HEK293 (cell line): Measurements from ENCODE around the gene TRPM2.

Experiments used
- BCL11B ChIP-seq: fragments of 450-650 bp; formaldehyde crosslinking; IDR thresholded peaks from 2 replicates; pipeline ENCODE4 v1.5.1; 2016; ENCODE audit warnings: low read depth, missing biosample characterization, missing genetic modification characterization
- HIC1 ChIP-seq: fragments of 450-650 bp; formaldehyde crosslinking; IDR thresholded peaks from 2 replicates; pipeline ENCODE4 v1.5.1; 2016; ENCODE audit warnings: missing biosample characterization, missing genetic modification characterization
- IKZF3 ChIP-seq: fragments of 450-650 bp; IDR thresholded peaks from 2 replicates; pipeline ENCODE4 v1.5.0; 2018; ENCODE audit warnings: missing biosample characterization, mild to moderate bottlenecking, missing genetic modification characterization, moderate library complexity
- KLF16 ChIP-seq: fragments of 450-650 bp; formaldehyde crosslinking; IDR thresholded peaks from 2 replicates; pipeline ENCODE4 v1.5.1; 2017; ENCODE audit warnings: missing biosample characterization, missing genetic modification characterization
- KLF9 ChIP-seq: fragments of 450-650 bp; formaldehyde crosslinking; IDR thresholded peaks from 2 replicates; pipeline ENCODE4 v1.5.1; 2016; ENCODE audit warnings: missing biosample characterization, missing genetic modification characterization, low read depth
- MZF1 ChIP-seq: fragments of 450-650 bp; formaldehyde crosslinking; IDR thresholded peaks from 2 replicates; pipeline ENCODE4 v1.5.1; 2017; ENCODE audit warnings: missing biosample characterization, missing genetic modification characterization, borderline replicate concordance
- PRDM10 ChIP-seq: fragments of 450-650 bp; formaldehyde crosslinking; IDR thresholded peaks from 2 replicates; pipeline ENCODE4 v1.5.1; 2016; ENCODE audit warnings: missing biosample characterization, missing genetic modification characterization
- REPIN1 ChIP-seq: fragments of 450-650 bp; formaldehyde crosslinking; IDR thresholded peaks from 2 replicates; pipeline ENCODE4 v1.5.1; 2017; ENCODE audit warnings: missing biosample characterization, missing genetic modification characterization, low read depth
- SALL2 ChIP-seq: fragments of 450-650 bp; formaldehyde crosslinking; IDR thresholded peaks from 2 replicates; pipeline ENCODE4 v1.5.0; 2017; ENCODE audit warnings: missing biosample characterization, mild to moderate bottlenecking, missing genetic modification characterization, borderline replicate concordance
- SETDB1 ChIP-seq: IDR thresholded peaks from one replicate; pipeline ENCODE4 v1.6.1; 2017; ENCODE audit warnings: mild to moderate bottlenecking, low read length, moderate library complexity, mixed read lengths; ENCODE audit not compliant: insufficient read length
- ZBTB49 ChIP-seq: fragments of 450-650 bp; formaldehyde crosslinking; IDR thresholded peaks from 2 replicates; pipeline ENCODE4 v1.5.1; 2016; ENCODE audit warnings: missing biosample characterization, missing genetic modification characterization, low read depth
- ZNF140 ChIP-seq: fragments of 450-650 bp; formaldehyde crosslinking; IDR thresholded peaks from 2 replicates; pipeline ENCODE4 v1.5.1; 2016; ENCODE audit warnings: missing biosample characterization, missing genetic modification characterization
- ZNF146 ChIP-seq: fragments of 450-650 bp; formaldehyde crosslinking; IDR thresholded peaks from 2 replicates; pipeline ENCODE4 v1.5.1; 2016; ENCODE audit warnings: missing biosample characterization, missing genetic modification characterization
- ZNF175 ChIP-seq: fragments of 450-650 bp; formaldehyde crosslinking; IDR thresholded peaks from 2 replicates; pipeline ENCODE4 v1.5.1; 2016; ENCODE audit warnings: missing biosample characterization, missing genetic modification characterization
- ZNF223 ChIP-seq: fragments of 450-650 bp; formaldehyde crosslinking; IDR thresholded peaks from 2 replicates; pipeline ENCODE4 v1.5.1; 2016; ENCODE audit warnings: missing biosample characterization, missing genetic modification characterization
- ZNF266 ChIP-seq: fragments of 450-650 bp; formaldehyde crosslinking; IDR thresholded peaks from 2 replicates; pipeline ENCODE4 v1.5.1; 2016; ENCODE audit warnings: missing biosample characterization, missing genetic modification characterization, low read depth
- ZNF335 ChIP-seq: fragments of 450-650 bp; formaldehyde crosslinking; conservative IDR thresholded peaks from 2 replicates; pipeline ENCODE4 v1.5.1; 2016; ENCODE audit warnings: missing biosample characterization, missing genetic modification characterization
- ZNF394 ChIP-seq: fragments of 450-650 bp; formaldehyde crosslinking; IDR thresholded peaks from 2 replicates; pipeline ENCODE4 v1.5.1; 2016; ENCODE audit warnings: missing biosample characterization, missing genetic modification characterization, mild to moderate bottlenecking, moderate library complexity, borderline replicate concordance
- ZNF513 ChIP-seq: fragments of 450-650 bp; IDR thresholded peaks from 2 replicates; pipeline ENCODE4 v1.5.1; 2018; ENCODE audit warnings: missing biosample characterization, missing genetic modification characterization
- ZNF548 ChIP-seq: fragments of 450-650 bp; formaldehyde crosslinking; IDR thresholded peaks from 2 replicates; pipeline ENCODE4 v1.5.1; 2016; ENCODE audit warnings: missing biosample characterization, missing genetic modification characterization
- ZNF645 ChIP-seq: fragments of 450-650 bp; formaldehyde crosslinking; IDR thresholded peaks from 2 replicates; pipeline ENCODE4; 2016; ENCODE audit warnings: missing biosample characterization, missing genetic modification characterization
- ZNF692 ChIP-seq: fragments of 450-650 bp; formaldehyde crosslinking; IDR thresholded peaks from 2 replicates; pipeline ENCODE4 v1.5.1; 2016; ENCODE audit warnings: missing biosample characterization, missing genetic modification characterization
- ZNF707 ChIP-seq: fragments of 450-650 bp; formaldehyde crosslinking; IDR thresholded peaks from 2 replicates; pipeline ENCODE4 v1.5.1; 2016; ENCODE audit warnings: missing biosample characterization, missing genetic modification characterization
- ZNF776 ChIP-seq: fragments of 450-650 bp; formaldehyde crosslinking; IDR thresholded peaks from 2 replicates; pipeline ENCODE4 v1.5.0; 2017; ENCODE audit warnings: missing biosample characterization, missing genetic modification characterization, borderline replicate concordance

Gene TRPM2

GRCh38 chr21:44370027-44370735 lies 16.8 kb downstream of the TRPM2 start (continued):
- TF ChIP-seq PRDM10 (tag by site-specific recombination): peak; percentile 85
- no peak for TF ChIP-seq ZNF776 (tag by site-specific recombination)
- no peak for TF ChIP-seq ZNF175 (tag by site-specific recombination)
- peak; percentile 78; the same call in 1 of the 2 replicates for TF ChIP-seq ZNF394 (tag by site-specific recombination)
- peak; percentile 95 for TF ChIP-seq KLF9
- no peak for TF ChIP-seq KLF16
- TF ChIP-seq ZNF692 (tag by site-specific recombination): no peak
- no peak for TF ChIP-seq REPIN1 (tag by site-specific recombination)
- TF ChIP-seq MZF1 (tag by site-specific recombination): no peak
- TF ChIP-seq ZNF513: no peak
- TF ChIP-seq ZNF335 (tag by site-specific recombination): no peak
- no peak for TF ChIP-seq ZNF548 (tag by site-specific recombination)
- TF ChIP-seq SALL2 (tag by site-specific recombination): no peak
- TF ChIP-seq ZNF223 (tag by site-specific recombination): no peak
- TF ChIP-seq IKZF3: no peak
- no peak for TF ChIP-seq HIC1
- no peak for TF ChIP-seq ZNF140 (tag by site-specific recombination)
- TF ChIP-seq SETDB1: no peak
- no peak for TF ChIP-seq ZBTB49
- TF ChIP-seq BCL11B (tag by site-specific recombination): no peak
- TF ChIP-seq ZNF645: no peak
- no peak for TF ChIP-seq ZNF146 (tag by site-specific recombination)
- no peak for TF ChIP-seq ZNF266
- no peak for TF ChIP-seq ZNF707 (tag by site-specific recombination)
